HG02588 (cell line): Measurements from ENCODE around the gene GPR87.

ENCODE experiments used
- ATAC-seq: cut with Tn5 transposase; IDR thresholded peaks from one replicate; pipeline ENCODE4 v1.9.1; 2021; ENCODE audit warnings: mild to moderate bottlenecking, moderate library complexity; ENCODE audit not compliant: unreplicated experiment

The GPR87 gene

GRCh38 chr3:151283907-151284461, 32.6 kb downstream of the GPR87 start:
- ATAC-seq: no peak

- ATAC-seq: no peak
Measured at GRCh38 chr3:151283387-151283786, 33.2 kb downstream of the GPR87 start.

- peak; percentile 45 for ATAC-seq
Measured at GRCh38 chr3:151282921-151283320, 33.7 kb downstream of the GPR87 start.

GRCh38 chr3:151281671-151282324, 34.8 kb downstream of the GPR87 start:
- ATAC-seq: no peak

GRCh38 chr3:151278230-151278629, 38.4 kb downstream of the GPR87 start, which contains the start of gene P2RY14:
Gene P2RY14 (minus strand): TSS chr3:151278542. CDS start chr3:151214316, 64,226 bp downstream.
- ATAC-seq: no peak

- ATAC-seq: peak; percentile 73
Measured at GRCh38 chr3:151276687-151277042, 40.0 kb downstream of the GPR87 start.

- ATAC-seq: peak; percentile 22
Measured at GRCh38 chr3:151276038-151276686, 40.5 kb downstream of the GPR87 start.

GRCh38 chr3:151275091-151275490, 41.5 kb downstream of the GPR87 start:
- ATAC-seq: no peak

GRCh38 chr3:151269631-151270030, 47.0 kb downstream of the GPR87 start:
- ATAC-seq: no peak

GRCh38 chr3:151268267-151269235, 48.1 kb downstream of the GPR87 start:
- peak; percentile 59 for ATAC-seq

GRCh38 chr3:151267066-151267465, 49.6 kb downstream of the GPR87 start:
- ATAC-seq: no peak

- peak; percentile 97 for ATAC-seq
Measured at GRCh38 chr3:151265866-151266265, 50.8 kb downstream of the GPR87 start.

- ATAC-seq: no peak
Measured at GRCh38 chr3:151265166-151265565, 51.5 kb downstream of the GPR87 start.

GRCh38 chr3:151264605-151265004, 52.0 kb downstream of the GPR87 start:
- ATAC-seq: no peak

- no peak for ATAC-seq
Measured at GRCh38 chr3:151262871-151263525, 53.6 kb downstream of the GPR87 start.

GRCh38 chr3:151259664-151260063, 57.0 kb downstream of the GPR87 start:
- ATAC-seq: no peak

- ATAC-seq: no peak
Measured at GRCh38 chr3:151256749-151257148, 59.9 kb downstream of the GPR87 start.

GRCh38 chr3:151248772-151249337, 67.8 kb downstream of the GPR87 start:
- no peak for ATAC-seq
